HT-29 (cell line): ENCODE data around the gene FIGNL1. TPM values are rescaled to one million over a fixed set of nuclear protein-coding genes. Genes with fewer than 3 reads are reported as not detected.
A peak's percentile ranks its signal among the peaks of the same experiment; 100 is the strongest.

Experiments used
- DNase-seq: peaks from one replicate; pipeline ENCODE4 v3.0.0-alpha.2; 2015; ENCODE audit warnings: low spot score
- total RNA-seq: library from RNA; depleted of rRNA; stranded (reverse); fragments of >200 nt; shearing (Covaris generic); gene quantifications from 2 replicates; pipeline ENCODE4 v1.2.3, GENCODE V29; 2014

FIGNL1 gene
- total RNA-seq, 1 experiment from 2014 or later = 15.4 TPM

DNA sequence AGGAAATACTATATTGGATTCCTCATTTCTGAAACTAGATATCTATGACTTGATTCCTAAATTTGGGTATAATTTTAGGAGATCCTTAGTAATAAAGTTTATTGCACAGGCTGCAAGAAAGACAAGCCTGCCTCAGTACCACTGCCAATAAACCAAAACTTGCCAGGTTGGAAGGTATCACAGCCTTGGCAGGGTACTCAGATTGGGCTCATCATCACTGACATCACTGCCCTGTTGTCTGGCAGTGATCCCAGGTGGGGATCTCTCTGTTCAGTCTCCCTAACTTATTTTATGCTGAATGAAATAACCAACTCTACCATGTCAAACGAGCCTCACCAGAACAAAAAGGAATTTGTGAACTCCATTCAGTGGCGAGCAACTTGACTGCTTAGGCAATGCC, 18.8 kb downstream of the FIGNL1 start:
- DNase-seq = no peak

DNA sequence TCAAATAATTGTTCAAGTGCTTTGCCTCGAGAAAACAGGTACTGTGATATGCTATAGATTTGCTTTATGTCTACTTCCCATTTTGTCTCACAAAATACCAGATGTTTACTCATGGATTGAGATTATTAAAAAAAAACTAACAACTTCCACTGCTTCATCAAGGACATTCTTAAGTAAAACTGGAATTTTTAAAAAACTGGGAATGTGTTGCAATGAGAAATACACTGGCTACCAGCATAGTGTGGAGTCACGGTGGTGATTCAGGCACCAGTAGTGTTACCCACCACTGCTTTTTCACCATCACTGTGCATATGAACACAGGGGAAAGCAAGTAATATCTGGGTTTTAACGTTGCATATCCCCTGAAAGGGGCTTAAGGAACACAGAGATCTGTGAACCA, 21.2 kb downstream of the FIGNL1 start:
- no peak for DNase-seq

DNA sequence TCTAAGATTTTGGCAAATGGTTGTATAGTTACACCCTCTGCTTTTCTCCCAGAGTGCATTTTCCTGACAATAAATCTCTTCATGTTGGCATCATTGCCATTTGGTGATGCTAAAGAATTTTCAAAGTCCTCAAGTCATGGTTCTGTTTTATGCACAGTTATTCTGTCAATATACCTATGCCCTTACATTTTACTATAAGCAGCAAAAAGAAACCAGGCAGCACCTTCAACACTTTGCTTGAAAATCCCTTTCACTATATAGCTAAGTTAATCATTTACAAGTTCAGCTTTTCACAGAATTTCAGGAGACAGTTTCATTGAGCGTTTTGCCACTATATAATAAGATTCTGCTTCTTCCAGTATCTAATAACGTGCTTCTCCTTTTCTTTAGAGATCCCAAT, 22.6 kb downstream of the FIGNL1 start:
- DNase-seq = no peak

DNA sequence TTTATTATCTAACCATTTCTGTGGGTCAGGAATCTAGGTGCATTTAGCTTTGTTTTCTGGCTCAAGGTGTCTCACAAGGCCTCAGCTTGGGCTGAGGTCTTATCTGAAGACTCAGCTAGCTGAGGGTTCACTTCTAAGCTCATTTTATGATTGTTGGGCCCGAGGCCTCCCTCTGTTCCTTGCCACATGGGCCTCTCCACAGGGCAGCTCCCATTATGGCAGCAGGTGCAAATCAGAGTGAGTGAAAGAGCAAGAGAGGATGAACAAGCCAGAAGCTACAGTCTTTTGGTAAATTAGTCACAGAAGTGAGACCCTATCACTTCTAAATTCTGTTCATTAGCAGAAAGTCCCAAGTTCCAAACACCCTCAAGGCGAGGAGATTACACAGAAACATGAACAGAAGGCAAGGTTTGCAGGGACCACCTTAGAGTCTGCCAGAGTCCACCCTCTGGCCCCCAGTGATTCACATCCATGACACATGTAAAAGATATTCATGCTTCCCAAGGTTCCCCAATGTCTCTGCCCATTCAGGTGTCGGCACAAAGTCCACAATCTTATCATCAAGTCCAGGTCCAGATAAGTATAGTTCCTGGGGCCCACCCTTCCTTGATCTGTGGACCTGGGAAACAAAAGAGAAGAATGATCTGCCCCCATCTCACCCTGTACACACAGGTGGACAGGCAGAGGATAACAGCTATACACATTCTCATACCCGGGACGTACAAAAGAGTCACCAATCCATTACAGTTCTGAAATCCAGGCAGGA, 23.7 kb downstream of the FIGNL1 start:
- peak; percentile 20 for DNase-seq

DNA sequence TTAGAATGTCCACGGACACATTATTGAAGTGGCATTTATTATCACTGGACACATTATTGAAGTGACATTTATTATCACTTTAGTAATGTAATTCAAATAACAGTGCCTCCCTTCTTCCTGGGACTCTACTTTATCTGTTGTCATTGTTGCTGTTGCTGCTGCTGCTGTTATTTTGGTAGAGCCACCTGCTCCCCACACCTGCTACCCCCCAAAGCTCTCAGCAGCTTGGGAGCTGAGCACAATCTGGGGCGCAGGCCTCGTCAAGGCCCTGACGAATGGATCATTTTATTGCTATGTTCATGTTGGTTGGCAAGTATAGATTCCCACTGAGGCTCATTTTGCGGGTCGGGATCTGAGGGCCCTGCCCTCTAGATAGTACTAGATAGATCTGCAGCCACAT, 24.8 kb downstream of the FIGNL1 start:
- no peak for DNase-seq

DNA sequence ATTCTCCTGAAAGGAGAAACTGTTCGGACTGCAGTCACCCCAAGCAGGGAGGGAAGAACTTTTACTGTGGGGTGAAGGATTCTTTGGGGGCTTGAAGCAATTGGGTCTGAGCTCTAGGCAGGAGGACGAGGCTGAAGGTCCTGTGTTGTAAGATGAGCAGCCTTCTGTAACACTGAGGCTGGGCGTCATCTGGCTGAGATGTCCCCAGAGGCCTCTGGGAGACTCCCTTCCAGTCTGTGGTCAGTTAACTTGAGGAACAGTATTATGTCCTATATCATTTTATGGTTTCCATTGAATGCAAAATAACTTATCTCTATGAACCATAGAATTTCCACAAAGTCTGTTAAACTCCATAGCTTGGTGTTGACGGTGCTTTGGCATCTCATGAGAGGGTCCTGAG, 26.3 kb downstream of the FIGNL1 start:
- DNase-seq = no peak

DNA sequence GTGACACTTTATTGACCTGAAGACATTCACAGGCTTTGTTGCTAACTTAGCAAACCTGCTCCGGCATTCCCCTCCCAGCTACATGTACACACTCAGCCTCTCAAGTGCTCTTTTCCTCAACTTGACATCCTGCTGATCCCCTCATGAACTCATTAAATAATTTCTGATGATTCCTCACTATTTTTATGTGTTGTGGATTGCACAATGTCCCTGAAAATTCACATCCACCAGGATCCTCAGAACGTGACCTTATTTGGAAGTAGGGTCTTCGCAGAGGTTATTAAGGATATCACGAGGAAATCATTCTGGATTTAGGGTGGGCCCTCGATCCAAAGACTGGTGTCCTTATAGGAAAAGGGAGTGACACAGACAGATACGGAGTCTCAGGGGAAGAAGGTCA, 27.3 kb downstream of the FIGNL1 start:
- DNase-seq = no peak

DNA sequence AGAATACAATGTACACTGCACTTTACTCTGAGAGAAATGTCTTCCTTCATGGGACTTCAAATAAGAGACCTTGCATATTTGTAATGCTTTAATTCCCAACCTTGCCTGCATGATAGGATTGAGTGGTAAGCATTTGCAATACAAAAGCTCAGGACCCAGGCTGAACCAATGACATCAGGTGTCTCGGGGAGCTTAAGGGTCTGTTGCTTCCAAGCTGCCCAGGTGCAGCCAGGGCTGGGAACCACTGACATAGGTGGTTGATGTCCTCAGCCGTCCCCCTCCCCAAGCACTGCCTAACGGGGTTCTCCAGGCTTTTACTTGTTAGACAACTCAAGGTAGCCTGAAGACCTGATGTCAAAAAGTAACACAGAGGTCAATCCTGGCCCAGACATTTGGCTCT, 29.1 kb downstream of the FIGNL1 start:
- no peak for DNase-seq

DNA sequence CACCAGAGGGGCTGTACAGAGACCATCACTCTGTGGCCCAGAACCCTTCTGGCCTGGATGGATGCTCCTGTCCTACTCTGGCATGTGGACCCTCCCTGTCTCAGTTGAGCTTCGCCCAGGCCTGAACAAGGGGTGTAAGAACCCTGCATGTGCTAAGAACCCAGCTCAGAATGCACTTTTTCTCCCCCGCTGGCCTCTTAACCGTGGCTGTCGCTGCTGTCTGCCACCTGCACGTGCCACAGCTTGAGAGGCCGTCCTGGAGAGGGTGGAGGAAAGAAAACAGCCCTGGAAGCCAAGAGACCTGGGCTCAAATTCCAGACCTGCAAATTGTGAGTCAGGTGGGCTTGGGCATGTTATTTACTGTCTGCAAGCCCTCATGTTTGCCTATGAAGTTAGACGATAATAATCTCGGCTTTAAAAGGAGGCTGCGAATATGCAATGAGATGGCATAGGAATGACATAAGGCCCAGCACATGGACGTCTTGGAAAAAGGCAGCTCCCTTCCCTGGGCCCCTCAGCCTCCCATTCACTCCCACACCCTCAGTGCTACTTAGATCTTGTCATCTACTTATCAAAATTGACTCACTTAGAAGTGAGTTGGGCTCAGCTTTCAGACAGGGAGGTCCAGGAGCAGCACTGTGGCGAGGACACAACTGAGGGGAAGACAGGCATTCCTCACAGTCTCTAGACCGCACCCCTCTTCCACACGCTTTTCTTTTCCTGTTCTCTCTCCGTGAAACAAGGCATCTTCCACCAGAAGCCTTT, 31.4 kb downstream of the FIGNL1 start:
- no peak for DNase-seq

DNA sequence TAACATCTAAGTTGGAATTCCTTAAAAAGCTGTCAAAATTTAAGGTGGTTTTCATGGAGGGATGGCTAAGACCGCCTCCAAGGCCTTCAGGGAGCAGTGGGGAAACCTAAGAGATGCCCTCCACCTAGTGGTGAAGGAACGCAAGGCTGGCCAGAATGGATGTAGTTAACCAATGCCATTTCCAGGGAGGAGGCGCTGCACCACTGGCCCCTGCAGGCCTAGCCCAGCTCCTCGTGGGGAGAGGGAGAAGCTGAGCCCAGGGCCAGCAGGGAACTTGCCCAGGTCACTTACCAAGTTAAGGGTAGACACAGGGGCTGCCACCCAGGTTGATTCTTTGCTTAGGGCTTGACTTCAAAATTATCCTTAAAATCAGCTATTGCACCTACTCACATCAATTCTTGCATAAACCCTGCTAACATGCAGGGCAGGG, 32.0 kb downstream of the FIGNL1 start:
- DNase-seq = peak; percentile 90

DNA sequence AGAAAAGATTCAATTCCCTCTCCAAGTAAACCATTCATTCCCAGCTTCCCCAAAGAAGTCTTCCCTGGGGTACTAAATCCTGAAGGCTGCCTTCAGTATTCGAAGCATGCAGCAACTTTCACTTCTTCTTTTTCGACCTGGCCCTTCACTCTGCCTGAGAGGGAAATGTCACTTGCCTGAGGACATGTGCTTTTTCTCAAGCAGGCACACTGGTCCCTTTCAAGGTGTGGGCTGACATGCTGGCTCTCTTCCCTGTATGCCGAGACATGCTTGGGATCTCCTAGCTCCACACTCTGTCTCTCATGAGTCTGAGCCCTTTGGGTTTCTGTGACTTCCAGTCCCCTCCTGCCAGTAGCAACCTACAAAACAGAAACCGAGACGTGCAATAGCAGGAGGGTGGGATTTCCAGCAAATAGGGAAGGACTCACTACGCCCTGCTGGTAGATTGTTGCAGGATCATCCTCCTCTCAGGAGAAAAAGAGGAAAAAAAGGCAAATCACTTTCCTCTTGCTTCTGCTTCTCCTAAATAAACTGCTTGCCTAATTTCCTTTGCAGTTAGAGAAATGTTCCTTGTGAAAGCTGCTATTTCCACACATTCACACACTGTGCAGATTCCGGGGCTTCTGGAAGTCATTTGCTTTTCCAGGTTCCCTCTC, 33.5 kb downstream of the FIGNL1 start:
- DNase-seq = no peak

DNA sequence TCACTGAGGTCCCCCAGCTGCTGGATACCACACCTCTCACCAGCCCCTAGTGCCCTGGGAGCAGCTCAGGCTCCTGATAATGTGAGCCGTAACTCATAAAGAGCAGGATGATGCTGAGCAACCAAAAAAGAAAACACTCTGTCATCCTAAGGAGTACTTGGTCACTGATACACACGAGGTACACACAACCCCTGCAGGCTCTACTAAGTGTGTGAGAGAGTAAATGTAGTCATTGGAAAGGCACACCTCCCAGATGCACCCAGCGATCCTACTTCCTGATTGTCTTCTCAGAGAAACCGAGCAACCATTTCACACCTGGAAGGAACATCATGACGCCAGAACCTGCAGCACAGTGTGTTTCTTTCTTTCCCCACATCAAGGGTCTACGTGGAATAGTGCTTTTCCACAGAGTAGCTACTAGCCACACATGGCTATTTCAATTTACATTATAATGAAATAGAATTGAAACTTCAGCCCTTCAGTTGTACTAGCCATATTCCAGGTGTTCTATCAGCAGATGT, 34.2 kb downstream of the FIGNL1 start:
- no peak for DNase-seq

DNA sequence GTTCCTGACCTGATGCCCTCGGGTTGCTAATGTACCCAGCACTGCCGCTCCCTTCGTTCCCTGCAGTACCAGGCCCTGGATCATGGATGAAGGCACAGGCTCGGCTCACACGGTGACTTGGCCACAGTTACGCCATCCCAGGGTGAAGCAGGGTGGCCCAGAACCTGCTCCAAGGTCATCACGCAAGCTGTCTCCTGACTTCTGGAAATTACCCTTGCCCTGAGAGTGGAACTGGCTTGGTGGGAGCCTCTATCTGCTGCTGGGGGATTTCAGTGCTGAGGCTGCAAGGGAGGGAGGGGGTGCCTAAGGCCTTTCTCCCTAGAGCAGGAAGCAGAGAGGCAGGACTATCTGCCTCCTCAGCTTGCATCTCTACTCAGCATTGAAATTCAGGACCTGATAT, 36.6 kb downstream of the FIGNL1 start:
- no peak for DNase-seq

DNA sequence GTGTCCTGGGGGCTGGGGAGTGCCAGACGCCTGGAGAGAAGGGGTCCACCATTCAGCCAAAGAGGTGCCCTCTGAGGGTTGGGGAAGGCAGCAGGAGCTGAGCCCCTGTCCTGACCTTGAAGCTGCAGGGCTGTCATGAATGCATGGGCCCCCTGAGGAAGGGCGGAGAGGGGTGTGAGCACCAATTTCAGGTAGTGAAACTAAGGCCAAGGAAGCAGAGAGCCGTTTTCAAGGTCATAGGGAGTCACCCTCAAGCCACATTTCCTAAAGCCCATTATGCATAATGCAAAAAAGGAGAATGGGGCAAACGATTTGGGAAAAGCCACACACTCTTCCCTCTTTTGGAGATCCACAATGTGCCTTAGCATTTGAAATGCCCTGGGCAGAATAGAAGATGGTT, 37.2 kb downstream of the FIGNL1 start:
- DNase-seq = no peak

DNA sequence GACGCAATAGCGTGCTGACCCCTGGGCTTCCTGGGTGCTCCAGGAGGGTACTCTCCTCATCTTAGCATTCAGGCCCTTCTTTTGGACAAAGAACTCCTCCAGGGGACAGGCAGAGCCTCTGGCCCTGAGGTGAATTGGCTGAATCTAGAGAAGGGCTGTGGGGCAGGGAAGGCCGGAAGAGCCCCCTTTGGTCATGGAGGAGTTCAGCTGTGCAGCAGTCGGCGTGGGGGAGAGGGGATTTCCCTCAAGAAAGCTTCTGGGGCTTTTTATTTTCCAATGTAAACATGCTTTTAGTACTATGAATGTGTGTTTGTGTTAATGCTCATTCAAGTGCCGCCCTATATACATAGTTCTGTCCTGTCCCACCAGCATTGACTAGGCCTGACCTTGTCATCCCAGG, 38.8 kb downstream of the FIGNL1 start:
- DNase-seq = no peak

DNA sequence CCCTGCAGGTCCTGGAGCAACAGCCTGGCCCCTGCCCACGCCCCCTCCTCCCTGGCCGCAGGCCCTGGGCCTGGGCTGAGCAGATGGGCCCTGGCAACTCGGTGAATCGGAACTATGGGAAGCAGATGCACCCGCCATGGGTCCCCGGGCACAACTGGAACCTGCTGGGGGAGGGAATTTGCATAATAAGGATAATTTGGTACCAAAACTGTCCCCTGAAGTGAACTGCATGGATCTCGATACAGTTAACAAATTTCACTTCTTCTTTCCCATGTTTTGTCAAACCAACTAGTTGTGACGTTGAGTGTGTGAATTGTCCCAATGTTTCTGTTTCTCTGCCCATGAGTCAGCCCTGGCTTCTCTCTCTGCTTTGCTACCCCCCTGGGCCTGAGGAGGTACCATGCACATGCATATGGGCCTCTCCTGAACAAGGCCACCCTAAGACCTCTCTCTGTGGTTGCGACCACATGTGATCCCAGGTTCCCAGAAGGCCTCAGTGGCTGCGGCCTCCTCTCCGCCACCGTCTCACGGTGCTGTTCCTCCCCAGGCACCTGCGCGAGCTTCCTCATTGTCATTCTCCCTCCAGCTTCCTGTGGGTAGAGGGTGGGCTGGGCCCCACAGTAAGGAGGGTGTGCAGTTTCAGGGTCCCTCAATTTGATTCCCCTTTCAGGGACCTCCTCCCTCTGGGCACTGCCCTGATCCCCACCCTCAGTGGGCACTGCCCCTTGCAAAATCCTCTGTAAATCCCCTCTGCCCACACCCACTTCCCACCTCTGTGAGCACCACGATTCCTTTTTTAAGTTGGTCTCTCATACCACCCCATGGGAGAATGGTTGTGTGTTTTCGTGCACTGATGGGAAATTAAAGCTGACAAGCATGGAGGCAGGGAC, 40.0 kb downstream of the FIGNL1 start:
- DNase-seq = no peak

DNA sequence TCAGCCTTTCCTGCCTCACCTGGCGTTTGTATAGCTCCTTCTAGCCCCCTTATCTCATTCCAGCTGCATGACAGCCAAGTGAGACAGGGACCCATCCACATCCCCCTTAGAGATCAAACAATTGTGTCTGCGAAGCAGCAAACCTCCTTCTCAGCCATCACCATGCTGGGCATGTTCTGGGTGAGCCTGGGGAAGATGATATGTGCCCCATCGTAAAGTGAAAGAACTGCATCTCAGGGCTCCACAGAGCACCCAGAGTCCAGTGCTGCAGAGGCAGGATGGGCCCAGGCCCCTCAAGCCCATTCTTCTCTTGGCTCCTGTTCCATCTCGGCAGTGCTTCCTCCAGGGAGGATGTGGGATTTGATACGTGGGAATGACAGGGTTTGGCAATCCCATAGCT, 43.2 kb downstream of the FIGNL1 start:
- DNase-seq = no peak

DNA sequence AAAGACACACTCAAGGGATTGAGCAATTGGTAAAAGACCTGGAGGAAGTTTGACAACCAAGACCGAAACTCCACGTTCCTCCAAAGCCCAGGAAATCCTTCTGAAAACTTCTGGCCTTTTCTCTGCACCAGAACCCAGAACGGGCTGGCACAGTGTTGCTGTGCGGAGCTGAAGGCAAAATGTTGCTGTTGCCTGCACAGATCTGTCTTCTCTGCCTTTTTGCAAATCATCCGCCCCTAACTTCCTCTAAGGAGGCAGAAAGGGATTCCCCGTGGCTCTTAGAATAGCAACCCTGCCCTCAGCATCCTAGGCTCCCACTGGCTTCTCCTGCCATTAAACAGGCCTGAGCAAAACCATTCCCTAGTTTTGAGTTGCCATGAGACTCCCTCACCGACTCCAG, 44.9 kb downstream of the FIGNL1 start:
- no peak for DNase-seq

DNA sequence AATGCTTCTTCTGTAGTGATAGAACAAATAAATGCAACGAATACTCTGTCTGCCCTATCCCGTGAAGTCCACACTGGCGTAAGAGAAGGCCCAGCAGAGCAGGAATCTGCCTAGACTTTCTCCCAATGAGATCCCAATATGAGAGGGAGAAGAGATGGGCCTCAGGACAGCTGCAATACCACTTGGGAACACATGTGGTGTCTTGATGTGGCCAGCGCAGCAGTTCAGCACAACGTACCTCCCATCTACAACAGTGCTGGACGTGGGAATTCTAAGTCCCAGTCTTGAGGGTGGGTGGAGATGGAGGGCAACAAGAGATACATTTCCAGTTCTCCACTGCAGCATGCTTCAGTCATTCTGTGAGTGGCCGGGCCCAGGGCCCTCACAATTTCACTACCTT, 45.8 kb downstream of the FIGNL1 start:
- peak; percentile 28 for DNase-seq

DNA sequence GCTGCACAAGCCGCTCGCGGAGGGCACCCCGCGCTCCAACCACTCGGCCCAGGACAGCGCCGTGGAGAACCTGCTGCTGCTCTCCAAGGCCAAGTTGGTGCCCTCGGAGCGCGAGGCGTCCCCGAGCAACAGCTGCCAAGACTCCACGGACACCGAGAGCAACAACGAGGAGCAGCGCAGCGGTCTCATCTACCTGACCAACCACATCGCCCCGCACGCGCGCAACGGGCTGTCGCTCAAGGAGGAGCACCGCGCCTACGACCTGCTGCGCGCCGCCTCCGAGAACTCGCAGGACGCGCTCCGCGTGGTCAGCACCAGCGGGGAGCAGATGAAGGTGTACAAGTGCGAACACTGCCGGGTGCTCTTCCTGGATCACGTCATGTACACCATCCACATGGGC, 50.0 kb downstream of the FIGNL1 start:
- no peak for DNase-seq

DNA sequence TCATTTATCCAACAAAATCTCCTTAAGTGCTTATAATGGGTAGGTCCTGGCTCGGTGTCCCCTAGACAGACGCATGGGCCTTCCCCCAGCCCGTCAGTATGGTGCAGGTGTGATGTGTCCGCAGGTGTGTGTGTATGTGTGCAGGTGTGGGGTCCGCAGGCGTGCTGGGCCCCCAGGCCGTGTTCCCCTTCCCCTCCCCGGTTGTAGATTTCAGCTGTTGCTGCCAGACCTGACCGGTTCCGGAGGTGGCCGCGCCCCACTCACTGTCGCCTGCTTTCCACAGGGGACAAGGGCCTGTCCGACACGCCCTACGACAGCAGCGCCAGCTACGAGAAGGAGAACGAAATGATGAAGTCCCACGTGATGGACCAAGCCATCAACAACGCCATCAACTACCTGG, 50.5 kb downstream of the FIGNL1 start:
- DNase-seq = no peak
